PC-3 (cell line): ENCODE measurements around the gene THRB. TPM values are rescaled to one million over a fixed set of nuclear protein-coding genes. Genes with fewer than 3 reads are reported as not detected.

Experiments used
- ATAC-seq: fragments of 200-7000 bp; cut with Tn5 transposase; 2 replicates; pipeline ENCODE4 v1.9.1; 2020; ENCODE audit warnings: mild to moderate bottlenecking, moderate library complexity
- BruUV-seq: library from RNA; stranded (reverse); fragments of 400-500 nt; replicated peaks from 2 replicates; lab custom pipeline; 2021; lab: Mats Ljungman, UMichigan
- CTCF ChIA-PET: fragments of 300-600 bp; sonication (Branson Sonifier 250); formaldehyde crosslinking; loops from one replicate; lab custom pipeline; 2022; ENCODE audit warnings: antibody characterized with exemption; lab: Charles Lee
- POLR2A ChIA-PET: fragments of 300-600 bp; sonication (Branson Sonifier 250); formaldehyde crosslinking; loops from one replicate; lab custom pipeline; 2022; ENCODE audit warnings: antibody characterized with exemption; ENCODE audit not compliant: unreplicated experiment; lab: Charles Lee
- DNase-seq: peaks from one replicate; pipeline ENCODE4 v3.0.0-alpha.2; 2015
- H2AFZ ChIP-seq: fragments of 300-600 bp; sonication (generic); 2 replicates; pipeline ENCODE4 v1.6.0; 2016; ENCODE audit warnings: antibody characterized with exemption, low read length
- H3F3A ChIP-seq: fragments of 300-600 bp; sonication (generic); one replicate; pipeline ENCODE4 v1.6.0; 2017; ENCODE audit warnings: antibody characterized with exemption, low read length, control low read depth, mild to moderate bottlenecking; ENCODE audit not compliant: unreplicated experiment
- H3K27ac ChIP-seq: fragments of 300-600 bp; sonication (generic); 2 replicates; pipeline ENCODE4 v1.5.1; 2016; ENCODE audit warnings: mild to moderate bottlenecking, low read length
- H3K27me3 ChIP-seq: fragments of 300-600 bp; sonication (generic); 2 replicates; pipeline ENCODE4 v1.6.1; 2016; ENCODE audit warnings: low read length, mixed read lengths
- H3K36me3 ChIP-seq: fragments of 300-600 bp; sonication (generic); 2 replicates; pipeline ENCODE4 v1.6.1; 2016; ENCODE audit warnings: low read depth, mixed run types, low read length, mixed read lengths
- H3K4me1 ChIP-seq: fragments of 300-600 bp; sonication (generic); 2 replicates; pipeline ENCODE4 v1.5.1; 2016; ENCODE audit warnings: low read length; ENCODE audit not compliant: insufficient read depth
- H3K4me2 ChIP-seq: fragments of 300-600 bp; sonication (generic); 2 replicates; pipeline ENCODE4 v1.6.0; 2016; ENCODE audit warnings: low read length
- H3K4me3 ChIP-seq: fragments of 300-600 bp; sonication (generic); 2 replicates; pipeline ENCODE4 v1.5.1; 2016; ENCODE audit warnings: mild to moderate bottlenecking, low read length, mixed read lengths
- H3K79me2 ChIP-seq: fragments of 300-600 bp; sonication (generic); 2 replicates; pipeline ENCODE4 v1.6.1; 2017; ENCODE audit warnings: low read length, mixed read lengths
- H3K9ac ChIP-seq: fragments of 300-600 bp; sonication (generic); 2 replicates; pipeline ENCODE4 v1.6.0; 2016; ENCODE audit warnings: mild to moderate bottlenecking, low read length
- H3K9me2 ChIP-seq: fragments of 300-600 bp; sonication (generic); replicated peaks from 2 replicates; pipeline ENCODE4 v1.6.1; 2016; ENCODE audit warnings: mixed run types, low read length, mixed read lengths
- H3K9me3 ChIP-seq: fragments of 300-600 bp; sonication (generic); 2 replicates; pipeline ENCODE4 v1.6.1; 2016; ENCODE audit warnings: low read length, mixed read lengths
- H4K20me1 ChIP-seq: fragments of 300-600 bp; sonication (generic); 2 replicates; pipeline ENCODE4 v1.6.1; 2016; ENCODE audit warnings: low read length, mixed read lengths
- CTCF ChIP-seq: fragments of 300-600 bp; sonication (generic); conservative IDR thresholded peaks from 2 replicates; pipeline ENCODE4 v1.5.1; 2017; ENCODE audit warnings: antibody characterized with exemption, low read depth, mild to moderate bottlenecking, low read length
- EZH2 ChIP-seq: fragments of 300-600 bp; sonication (generic); IDR thresholded peaks from one replicate; pipeline ENCODE4 v1.6.1; 2017; ENCODE audit warnings: antibody characterized with exemption, mild to moderate bottlenecking, low read length; ENCODE audit not compliant: unreplicated experiment
- EZH2phosphoT487 ChIP-seq: fragments of 300-600 bp; sonication (generic); IDR thresholded peaks from 2 replicates; pipeline ENCODE4 v1.6.1; 2018; ENCODE audit warnings: mild to moderate bottlenecking, antibody characterized with exemption, low read length, borderline replicate concordance
- intact Hi-C: fragments of 100-400 bp; cut with micrococcal nuclease; formaldehyde crosslinking; loops from 2 replicates; pipeline ENCODE4 v1.9.0; 2023
- total RNA-seq: library from RNA; depleted of rRNA; stranded (reverse); fragments of >200 nt; gene quantifications from 2 replicates; pipeline ENCODE4 v1.2.3, GENCODE V29; 2014

The THRB gene
- total RNA-seq, 1 experiment from 2014 or later: 9.7 TPM

DNA sequence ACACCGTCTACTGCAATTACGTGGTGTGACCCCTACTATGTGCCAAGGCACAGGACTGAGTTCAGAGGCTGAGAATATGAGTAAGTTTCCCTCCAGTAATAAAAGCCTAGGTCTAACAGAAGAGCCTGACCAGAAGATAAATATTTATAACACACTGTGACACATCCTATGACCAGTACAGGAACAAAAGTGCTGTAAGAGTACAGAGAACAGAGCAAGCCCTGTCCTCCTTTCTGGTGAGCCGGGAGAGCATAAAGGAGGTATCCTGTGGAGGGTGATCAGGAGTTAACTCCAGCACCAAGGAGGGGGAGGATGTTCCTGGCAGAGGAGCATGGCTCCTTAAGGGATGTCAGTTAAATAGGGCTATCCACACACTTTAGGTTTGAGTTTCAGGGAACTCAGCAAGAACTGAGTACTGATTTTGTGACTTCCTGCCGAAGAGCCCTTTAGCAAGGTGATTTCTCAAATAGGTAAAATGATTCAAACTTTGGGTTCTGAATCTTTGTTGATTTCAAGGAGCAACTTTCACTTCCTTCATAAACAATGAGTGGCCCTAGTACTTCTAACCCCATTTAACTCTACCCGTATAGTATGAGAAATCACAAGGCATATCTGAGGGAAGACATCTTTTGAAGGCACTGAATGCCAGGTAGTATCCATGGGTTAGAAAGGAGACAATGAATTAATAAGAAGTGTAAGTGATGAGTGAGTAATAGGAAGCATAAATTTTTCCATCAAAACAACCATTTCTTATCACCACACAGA, 198.0 kb downstream of the THRB start:
- H3K36me3 ChIP-seq: peaks cover 10% of the 10 kb centered on the region; the same call in 1 of the 2 replicates
- ATAC-seq (peak; percentile 89), DNase-seq (peak; percentile 92)
- no peaks in the 10 kb centered on the region for H3K27me3 ChIP-seq
- ChIA-PET POLR2A (no interaction called here), CTCF (no interaction called here)
- no peaks in the 10 kb centered on the region for H3F3A ChIP-seq
- no peaks in the 10 kb centered on the region for H3K9me3 ChIP-seq
- no peak overlapping the region; the same call in 1 of the 2 replicates for H3K9ac ChIP-seq
- peak overlapping the region; percentile 71 for H3K27ac ChIP-seq
- peak overlapping the region; percentile 54 for H3K4me2 ChIP-seq
- H3K79me2 ChIP-seq: no peaks in the 10 kb centered on the region
- intact Hi-C loops: loop anchor here (1.0 kb wide), 1 partner anchor 304 kb away; no protein-coding TSS in a partner anchor
- BruUV-seq: no TSS peak
- no peak overlapping the region for H2AFZ ChIP-seq
- 0 out of 2 replicates have a peak, but pooled peaks cover 3% of the 10 kb centered on the region for H3K9me2 ChIP-seq
- no peaks in the 10 kb centered on the region for H4K20me1 ChIP-seq
- peaks cover 59% of the 10 kb centered on the region for H3K4me1 ChIP-seq
- TF ChIP-seq EZH2: no peak
- no peak for TF ChIP-seq EZH2phosphoT487
- no peak for TF ChIP-seq CTCF
- H3K4me3 ChIP-seq: no peak overlapping the region

DNA sequence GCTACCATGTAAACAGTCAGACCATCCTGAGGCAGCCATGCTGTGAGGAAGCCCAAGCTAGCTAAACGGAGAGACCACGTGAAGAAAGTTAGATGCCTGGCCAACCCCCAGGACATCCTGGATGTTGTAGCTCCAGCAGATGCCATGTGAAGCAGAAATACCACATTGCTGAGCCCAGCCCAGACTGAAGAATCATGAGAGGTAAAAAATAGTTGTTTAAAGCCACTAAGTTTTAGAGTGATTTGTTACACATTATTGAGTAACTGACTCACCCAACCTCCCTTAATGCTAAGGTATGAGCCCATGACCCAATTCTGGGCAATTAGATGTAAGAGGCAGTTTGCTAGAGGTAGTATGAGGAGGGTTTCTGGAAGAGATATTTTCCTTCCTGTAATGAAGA, 200.5 kb downstream of the THRB start:
- intact Hi-C loops: no loop called here
- Histone ChIP-seq H3K36me3 (peaks cover 10% of the 10 kb centered on the region; the same call in 1 of the 2 replicates), H2AFZ (no peak overlapping the region), H3K27me3 (no peaks in the 10 kb centered on the region), H3K4me1 (peaks cover 37% of the 10 kb centered on the region), H3K79me2 (no peaks in the 10 kb centered on the region), H3K9me2 (0 out of 2 replicates have a peak, but pooled peaks cover 3% of the 10 kb centered on the region), H3K9ac (no peak overlapping the region), H3K4me2 (no peak overlapping the region), H3F3A (no peaks in the 10 kb centered on the region), H4K20me1 (no peaks in the 10 kb centered on the region), H3K4me3 (no peak overlapping the region), H3K27ac (no peak overlapping the region), H3K9me3 (no peaks in the 10 kb centered on the region)
- no TSS peak for BruUV-seq
- TF ChIP-seq EZH2 (no peak), CTCF (no peak), EZH2phosphoT487 (no peak)
- POLR2A ChIA-PET: no interaction called here
- ATAC-seq: no peak
- DNase-seq: no peak
- CTCF ChIA-PET: no interaction called here

GRCh38 chr3:24291646-24292045, 203.0 kb downstream of the THRB start:
- Histone ChIP-seq H3F3A (no peaks in the 10 kb centered on the region), H4K20me1 (no peaks in the 10 kb centered on the region), H3K9ac (no peak overlapping the region), H3K79me2 (no peaks in the 10 kb centered on the region), H3K36me3 (peaks cover 10% of the 10 kb centered on the region; the same call in 1 of the 2 replicates), H3K4me2 (no peak overlapping the region), H3K4me3 (no peak overlapping the region), H3K4me1 (peaks cover 12% of the 10 kb centered on the region), H2AFZ (no peak overlapping the region), H3K27me3 (no peaks in the 10 kb centered on the region), H3K27ac (no peak overlapping the region), H3K9me2 (0 out of 2 replicates have a peak, but pooled peaks cover 3% of the 10 kb centered on the region), H3K9me3 (no peaks in the 10 kb centered on the region)
- ChIA-PET POLR2A (no interaction called here), CTCF (no interaction called here)
- BruUV-seq: no TSS peak
- DNase-seq (peak; percentile 36), ATAC-seq (no peak)
- intact Hi-C loops: no loop called here
- TF ChIP-seq EZH2: no peak
- TF ChIP-seq EZH2phosphoT487: no peak
- TF ChIP-seq CTCF: no peak
